ENCODE measurements around the gene CLDN18. TPM values are rescaled to one million over a fixed set of nuclear protein-coding genes. Genes with fewer than 3 reads are reported as not detected.

Gene CLDN18
- total RNA-seq (not detected), polyA plus RNA-seq (ENCODE audit: insufficient read depth, low read depth, low replicate concordance) (not detected)
- long read RNA-seq, donor 1, result 0 reads
- long read RNA-seq, donor 2, result 0 reads
- long read RNA-seq, donor 3, result 0 reads
- long read RNA-seq, donor 4, result 0 reads
- long read RNA-seq, donor 5, result 0 reads
- long read RNA-seq, donor 6, result 0 reads
- long read RNA-seq, donor 7, result 0 reads
- long read RNA-seq, donor 8, result 0 reads
- long read RNA-seq, donor 9, result 0 reads
- long read RNA-seq, donor 10, result 0 reads

DNA sequence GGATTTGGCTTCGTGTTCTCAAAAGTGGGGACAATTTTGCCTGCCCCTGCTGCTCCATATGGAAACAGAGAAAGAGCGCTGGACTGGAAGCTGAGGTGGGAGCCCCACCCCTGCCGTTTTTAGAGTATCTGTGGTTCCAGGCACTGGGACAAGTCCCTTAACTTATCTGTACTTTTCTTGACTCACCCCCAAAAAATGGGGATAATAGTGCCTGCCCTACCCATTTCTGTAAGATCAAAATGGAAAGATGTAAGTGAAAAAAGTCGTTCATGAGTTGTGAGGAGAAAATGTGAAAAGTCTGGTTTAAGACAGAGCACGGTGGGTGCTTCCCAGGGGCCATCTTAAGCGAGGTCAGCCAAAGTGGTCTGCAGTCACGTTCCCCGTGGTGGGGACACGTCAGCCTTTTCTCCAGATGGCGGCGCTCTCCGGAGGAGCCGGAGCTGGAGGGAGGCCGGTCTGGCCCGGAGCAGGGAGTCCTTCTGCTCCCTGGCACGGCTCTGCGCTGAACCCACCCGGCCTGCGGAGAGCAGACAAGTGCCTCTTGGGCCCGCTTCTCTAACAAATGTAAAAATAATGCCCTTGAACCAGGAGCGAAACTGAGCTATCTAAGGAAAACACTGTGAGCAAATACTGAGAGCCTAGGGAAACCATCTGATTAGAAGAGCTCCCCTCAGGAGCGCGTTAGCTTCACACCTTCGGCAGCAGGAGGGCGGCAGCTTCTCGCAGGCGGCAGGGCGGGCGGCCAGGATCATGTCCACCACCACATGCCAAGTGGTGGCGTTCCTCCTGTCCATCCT is at the start of gene CLDN18:
TSS of gene CLDN18 (plus strand) at position 690 of the 797 bp plus-strand sequence. CDS start at position 751, 61 bp downstream.
- Histone ChIP-seq H3K27me3 (ENCODE audit: control insufficient read depth, insufficient read depth, low read length) (no peaks in the 10 kb centered on the region), H3K4me3 (ENCODE audit: low read length in 3 of 3) (no peak within 1 kb of the TSS)
- FAIRE-seq, result no peak

GRCh38 chr3:137962251-137962650 is 47.7 kb upstream of the CLDN18 start:
- FAIRE-seq, result no peak
- no peak overlapping the region for H3K9ac ChIP-seq (ENCODE audit: low read length in 3 of 3)

More for the DNA sequence above, at the start of gene CLDN18:
- intact Hi-C loops (cut with DNase I), result no loop called here
- Histone ChIP-seq H3K4me1 (ENCODE audit: control insufficient read depth in 2 of 3, insufficient read depth in 2 of 3, low read depth in 1 of 3, low read length in 3 of 3) (no peaks in the 10 kb centered on the region), H3K9me3 (ENCODE audit: control insufficient read depth in 2 of 3, insufficient read depth in 1 of 3, low read length in 3 of 3) (no peaks in the 10 kb centered on the region), H3K36me3 (ENCODE audit: control insufficient read depth in 2 of 3, insufficient read depth in 3 of 3, low read length in 3 of 3) (peaks cover 0 to 3% (median 0%) of the 10 kb centered on the region in 3 donors), H3K9ac (ENCODE audit: low read length in 3 of 3) (no peak within 1 kb of the TSS), H3K27ac (ENCODE audit: low read depth in 2 of 2, low read length in 2 of 2) (no peak within 1 kb of the TSS)
- no peak for DNase-seq
- TF ChIP-seq CTCF (IDR thresholded peaks at IDR 0.05; ENCODE audit: borderline replicate concordance, extremely low read depth, insufficient read depth), result no peak

GRCh38 chr3:137963463-137963862 is 46.5 kb upstream of the CLDN18 start:
- no peak for TF ChIP-seq CTCF (IDR thresholded peaks at IDR 0.05; ENCODE audit: borderline replicate concordance, extremely low read depth, insufficient read depth)
- H3K4me1 ChIP-seq (ENCODE audit: control insufficient read depth in 2 of 3, insufficient read depth in 2 of 3, low read depth in 1 of 3, low read length in 3 of 3), result no peaks in the 10 kb centered on the region
- intact Hi-C loops (cut with DNase I), result no loop called here
- no peaks in the 10 kb centered on the region for H3K36me3 ChIP-seq (ENCODE audit: control insufficient read depth in 2 of 3, insufficient read depth in 3 of 3, low read length in 3 of 3)
- no peaks in the 10 kb centered on the region for H3K9me3 ChIP-seq (ENCODE audit: control insufficient read depth in 2 of 3, insufficient read depth in 1 of 3, low read length in 3 of 3)
- FAIRE-seq, result no peak
- no peaks in the 10 kb centered on the region for H3K27me3 ChIP-seq (ENCODE audit: control insufficient read depth, insufficient read depth, low read length)
- DNase-seq, result no peak
- no peak overlapping the region for H3K9ac ChIP-seq (ENCODE audit: low read length in 3 of 3)
- no peak overlapping the region for H3K4me3 ChIP-seq (ENCODE audit: low read length in 3 of 3)
- H3K27ac ChIP-seq (ENCODE audit: low read depth in 2 of 2, low read length in 2 of 2), result no peak overlapping the region

More at GRCh38 chr3:137962251-137962650, 47.7 kb upstream of the CLDN18 start:
- intact Hi-C loops (cut with DNase I), result no loop called here
- TF ChIP-seq CTCF (IDR thresholded peaks at IDR 0.05; ENCODE audit: borderline replicate concordance, extremely low read depth, insufficient read depth), result no peak
- Histone ChIP-seq H3K36me3 (ENCODE audit: control insufficient read depth in 2 of 3, insufficient read depth in 3 of 3, low read length in 3 of 3) (no peaks in the 10 kb centered on the region), H3K4me3 (ENCODE audit: low read length in 3 of 3) (no peak overlapping the region), H3K9me3 (ENCODE audit: control insufficient read depth in 2 of 3, insufficient read depth in 1 of 3, low read length in 3 of 3) (no peaks in the 10 kb centered on the region), H3K27me3 (ENCODE audit: control insufficient read depth, insufficient read depth, low read length) (no peaks in the 10 kb centered on the region), H3K27ac (ENCODE audit: low read depth in 2 of 2, low read length in 2 of 2) (no peak overlapping the region), H3K4me1 (ENCODE audit: control insufficient read depth in 2 of 3, insufficient read depth in 2 of 3, low read depth in 1 of 3, low read length in 3 of 3) (no peaks in the 10 kb centered on the region)
- no peak for DNase-seq

Data from kidney (tissue), 22 donors.